HepG2 (cell line): ENCODE data around the gene SEC61G. TPM values are rescaled to one million over a fixed set of nuclear protein-coding genes. Genes with fewer than 3 reads are reported as not detected.

ENCODE experiments used
- CBX1 ChIP-seq: IDR thresholded peaks from one replicate; pipeline ENCODE4 v1.6.1; 2016; ENCODE audit warnings: antibody characterized with exemption, low read depth
- ELK4 ChIP-seq: sonication (generic); formaldehyde crosslinking; IDR thresholded peaks from 2 replicates; pipeline ENCODE4 v1.9.0; 2021; ENCODE audit warnings: missing genetic modification reagents, borderline replicate concordance
- ETV5 ChIP-seq: IDR thresholded peaks from 2 replicates; pipeline ENCODE4 v1.6.1; 2018; ENCODE audit warnings: missing biosample characterization, missing genetic modification reagents, inconsistent platforms, borderline replicate concordance
- GATAD2A ChIP-seq: IDR thresholded peaks from 2 replicates; pipeline ENCODE4 v1.6.1; 2016
- KLF11 ChIP-seq: IDR thresholded peaks from 2 replicates; pipeline ENCODE4 v1.6.1; 2016; ENCODE audit warnings: missing compliant biosample characterization
- MBD4 ChIP-seq: IDR thresholded peaks from 2 replicates; pipeline ENCODE4 v1.6.1; 2012; ENCODE audit warnings: low read length, inconsistent platforms, borderline replicate concordance
- MLLT10 ChIP-seq: sonication (generic); formaldehyde crosslinking; IDR thresholded peaks from 2 replicates; pipeline ENCODE4 v1.4.0; 2020; ENCODE audit warnings: missing genetic modification reagents
- MTA1 ChIP-seq: sonication (generic); formaldehyde crosslinking; IDR thresholded peaks from 2 replicates; pipeline ENCODE4 v1.4.0; 2020; ENCODE audit warnings: missing genetic modification reagents, mild to moderate bottlenecking, borderline replicate concordance
- RAD21 ChIP-seq: fragments of 450-650 bp; formaldehyde crosslinking; IDR thresholded peaks from 2 replicates; pipeline ENCODE4 v1.5.0; 2020; ENCODE audit warnings: mild to moderate bottlenecking
- REL ChIP-seq: sonication (generic); formaldehyde crosslinking; conservative IDR thresholded peaks from 2 replicates; pipeline ENCODE4 v1.8.0; 2022; ENCODE audit warnings: mild to moderate bottlenecking, missing genetic modification reagents, moderate library complexity
- RNF2 ChIP-seq: fragments of 450-650 bp; conservative IDR thresholded peaks from 2 replicates; pipeline ENCODE4 v1.6.1; 2016; ENCODE audit warnings: low read depth
- SNAPC5 ChIP-seq: sonication (generic); formaldehyde crosslinking; IDR thresholded peaks from 2 replicates; pipeline ENCODE4 v1.8.1; 2023; ENCODE audit warnings: mild to moderate bottlenecking, missing genetic modification reagents, borderline replicate concordance
- ZFX ChIP-seq: sonication (generic); formaldehyde crosslinking; IDR thresholded peaks from 2 replicates; pipeline ENCODE4 v1.4.0; 2020; ENCODE audit warnings: mild to moderate bottlenecking, low read depth, missing genetic modification reagents, moderate library complexity
- ZNF10 ChIP-seq: sonication (generic); formaldehyde crosslinking; IDR thresholded peaks from 2 replicates; pipeline ENCODE4 v1.4.0; 2020; ENCODE audit warnings: mild to moderate bottlenecking, low read depth, missing genetic modification reagents, borderline replicate concordance
- ZNF276 ChIP-seq: sonication (generic); formaldehyde crosslinking; IDR thresholded peaks from 2 replicates; pipeline ENCODE4 v1.4.0; 2020; ENCODE audit warnings: mild to moderate bottlenecking, low read depth, missing genetic modification reagents
- ZNF33B ChIP-seq: sonication (generic); formaldehyde crosslinking; IDR thresholded peaks from 2 replicates; pipeline ENCODE4 v1.5.1; 2020; ENCODE audit warnings: mild to moderate bottlenecking, missing genetic modification reagents
- ZNF510 ChIP-seq: sonication (generic); formaldehyde crosslinking; IDR thresholded peaks from 2 replicates; pipeline ENCODE4 v1.4.0; 2020; ENCODE audit warnings: low read depth, mild to moderate bottlenecking, missing genetic modification reagents
- ZNF570 ChIP-seq: sonication (generic); formaldehyde crosslinking; IDR thresholded peaks from 2 replicates; pipeline ENCODE4 v1.4.0; 2020; ENCODE audit warnings: mild to moderate bottlenecking, missing genetic modification reagents, borderline replicate concordance
- ZNF574 ChIP-seq: sonication (generic); formaldehyde crosslinking; IDR thresholded peaks from 2 replicates; pipeline ENCODE4 v1.4.0; 2020; ENCODE audit warnings: missing genetic modification reagents
- ZNF710 ChIP-seq: sonication (generic); formaldehyde crosslinking; IDR thresholded peaks from 2 replicates; pipeline ENCODE4 v1.5.0; 2020; ENCODE audit warnings: mild to moderate bottlenecking, missing genetic modification reagents, borderline replicate concordance
- ZNF749 ChIP-seq: sonication (generic); formaldehyde crosslinking; IDR thresholded peaks from 2 replicates; pipeline ENCODE4 v1.8.0; 2022; ENCODE audit warnings: mild to moderate bottlenecking, missing genetic modification reagents, moderate library complexity, borderline replicate concordance
- polyA plus RNA-seq, 8 experiments: library from polyadenylated mRNA; depleted of rRNA in 3 of 8; stranded (reverse) in 7 of 8; unstranded in 1 of 8; fragments of >200 nt; fragmentation: Illumina TruSeq in 4 of 8; extraction: Trizol in 4 of 8; gene quantifications; 2 replicates each; pipeline versions ENCODE4 v1.2.1 to v1.2.3, GENCODE V29; 2011 to 2016; ENCODE audit warnings: low read depth in 4 of 8, missing spikeins in 1 of 8, mixed read lengths in 1 of 8; ENCODE audit not compliant: insufficient read depth in 1 of 8
- total RNA-seq, 5 experiments: library from RNA; depleted of rRNA; stranded (reverse); fragments of >200 nt; fragmentation: Illumina TruSeq; extraction: Trizol; gene quantifications; 2 replicates each; pipeline ENCODE4 v1.2.3, GENCODE V29; 2016; ENCODE audit warnings: low read depth in 1 of 5

The SEC61G gene
- total and polyA plus RNA-seq, 2 of the 13 experiments (the other 11 are each of a cell fraction or from before 2014, with no cell fraction given): 126 to 328 TPM

GRCh38 chr7:54773472-54774399, 14.7 kb upstream of the SEC61G start (continued):
- no peak; the same call in 1 of the 2 replicates for TF ChIP-seq ETV5 (CRISPR knock-in tag)
- TF ChIP-seq ZNF33B (CRISPR knock-in tag): no peak
- no peak for TF ChIP-seq ZNF510 (CRISPR knock-in tag)
- TF ChIP-seq ZNF10 (CRISPR knock-in tag): no peak
- TF ChIP-seq ZNF749: no peak
- TF ChIP-seq ZNF276 (CRISPR knock-in tag): no peak
- no peak for TF ChIP-seq ZFX (CRISPR knock-in tag)
- no peak for TF ChIP-seq ELK4 (CRISPR knock-in tag)
- 0 out of 2 replicates have a peak, but pooled peaks have one; percentile 34 for TF ChIP-seq REL (CRISPR knock-in tag)
- no peak for TF ChIP-seq KLF11 (CRISPR knock-in tag)
- TF ChIP-seq MBD4: no peak
- TF ChIP-seq ZNF574: 0 out of 2 replicates have a peak, but pooled peaks have one; percentile 32
- TF ChIP-seq ZNF570 (CRISPR knock-in tag): no peak
- no peak for TF ChIP-seq MTA1 (CRISPR knock-in tag)
- no peak for TF ChIP-seq MLLT10 (CRISPR knock-in tag)
- no peak for TF ChIP-seq CBX1
- no peak for TF ChIP-seq SNAPC5 (CRISPR knock-in tag)
- TF ChIP-seq ZNF710 (CRISPR knock-in tag): no peak
- TF ChIP-seq RNF2: 0 out of 2 replicates have a peak, but pooled peaks have one; percentile 56
- peak; percentile 22; the same call in 1 of the 2 replicates for TF ChIP-seq GATAD2A (CRISPR knock-in tag)
- peak; percentile 84 for TF ChIP-seq RAD21 (CRISPR knock-in tag)
